B cell (primary cell): ENCODE results near the gene TMC7.
"Not testable (repeated sequence)": the region's sequence is repeated elsewhere in the genome, so short reads cannot be mapped to it uniquely, and the experiment has no call there.

ENCODE experiments used
- CTCF ChIP-seq: fragments of 200-600 bp; IDR thresholded peaks from one replicate; pipeline ENCODE4 v1.8.0; 2022; ENCODE audit warnings: antibody characterized with exemption, mild to moderate bottlenecking
- EZH2 ChIP-seq: IDR thresholded peaks from 2 replicates; pipeline ENCODE4 v1.6.1; 2012; ENCODE audit warnings: borderline replicate concordance, low read depth, mild to moderate bottlenecking, moderate library complexity, low read length; ENCODE audit not compliant: insufficient read depth, poor library complexity, severe bottlenecking

- TF ChIP-seq CTCF, EZH2: not testable (repeated sequence)
Measured at GRCh38 chr16:18956658-18957241, 27.0 kb upstream of the TMC7 start.
